ENCODE data around the gene BMPR1A. TPM values are rescaled to one million over a fixed set of nuclear protein-coding genes. Genes with fewer than 3 reads are reported as not detected.

Gene BMPR1A
- polyA plus RNA-seq, 2 of the 4 experiments (the other 2 are of a cell fraction): 25.5 to 39.0 TPM

DNA sequence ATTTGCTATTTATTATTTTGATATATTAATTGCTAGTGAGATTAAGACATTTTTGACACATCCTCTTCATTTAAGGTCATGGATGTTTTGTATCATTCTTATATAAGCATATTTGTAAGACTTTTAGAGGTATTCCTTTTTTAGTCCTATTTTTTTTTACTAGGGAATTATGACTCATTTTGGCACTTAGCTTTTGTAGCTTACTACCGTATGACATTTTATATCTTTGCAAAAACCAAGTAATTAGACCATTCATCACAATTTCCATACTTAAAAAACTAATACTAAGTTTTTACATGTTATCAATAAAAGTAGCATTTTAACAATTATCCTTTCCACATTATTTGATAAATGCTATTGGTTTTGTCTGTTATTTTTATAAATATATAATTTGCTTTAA, 41.6 kb downstream of the BMPR1A start:
- TF ChIP-seq HDAC2 (IDR thresholded peaks at IDR 0.05): no peak
- TF ChIP-seq HEYL (CRISPR knock-in tag; IDR thresholded peaks at IDR 0.05): no peak
- no peak for TF ChIP-seq EHMT2 (IDR thresholded peaks at IDR 0.05; ENCODE audit: low read depth)
- no peak for TF ChIP-seq CEBPB (IDR thresholded peaks at IDR 0.05)
- no peak for TF ChIP-seq BHLHE40 (IDR thresholded peaks at IDR 0.05; ENCODE audit: low read depth, low read length)
- TF ChIP-seq ZFP36 (IDR thresholded peaks at IDR 0.05; ENCODE audit: borderline replicate concordance, partially characterized antibody): no peak
- TF ChIP-seq, protein P1, sequence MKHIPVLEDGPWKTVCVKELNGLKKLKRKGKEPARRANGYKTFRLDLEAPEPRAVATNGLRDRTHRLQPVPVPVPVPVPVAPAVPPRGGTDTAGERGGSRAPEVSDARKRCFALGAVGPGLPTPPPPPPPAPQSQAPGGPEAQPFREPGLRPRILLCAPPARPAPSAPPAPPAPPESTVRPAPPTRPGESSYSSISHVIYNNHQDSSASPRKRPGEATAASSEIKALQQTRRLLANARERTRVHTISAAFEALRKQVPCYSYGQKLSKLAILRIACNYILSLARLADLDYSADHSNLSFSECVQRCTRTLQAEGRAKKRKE (CRISPR knock-in tag; IDR thresholded peaks at IDR 0.05; ENCODE audit: low read depth): no peak
- TF ChIP-seq, protein P2, sequence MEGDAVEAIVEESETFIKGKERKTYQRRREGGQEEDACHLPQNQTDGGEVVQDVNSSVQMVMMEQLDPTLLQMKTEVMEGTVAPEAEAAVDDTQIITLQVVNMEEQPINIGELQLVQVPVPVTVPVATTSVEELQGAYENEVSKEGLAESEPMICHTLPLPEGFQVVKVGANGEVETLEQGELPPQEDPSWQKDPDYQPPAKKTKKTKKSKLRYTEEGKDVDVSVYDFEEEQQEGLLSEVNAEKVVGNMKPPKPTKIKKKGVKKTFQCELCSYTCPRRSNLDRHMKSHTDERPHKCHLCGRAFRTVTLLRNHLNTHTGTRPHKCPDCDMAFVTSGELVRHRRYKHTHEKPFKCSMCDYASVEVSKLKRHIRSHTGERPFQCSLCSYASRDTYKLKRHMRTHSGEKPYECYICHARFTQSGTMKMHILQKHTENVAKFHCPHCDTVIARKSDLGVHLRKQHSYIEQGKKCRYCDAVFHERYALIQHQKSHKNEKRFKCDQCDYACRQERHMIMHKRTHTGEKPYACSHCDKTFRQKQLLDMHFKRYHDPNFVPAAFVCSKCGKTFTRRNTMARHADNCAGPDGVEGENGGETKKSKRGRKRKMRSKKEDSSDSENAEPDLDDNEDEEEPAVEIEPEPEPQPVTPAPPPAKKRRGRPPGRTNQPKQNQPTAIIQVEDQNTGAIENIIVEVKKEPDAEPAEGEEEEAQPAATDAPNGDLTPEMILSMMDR (IDR thresholded peaks at IDR 0.05): no peak
- TF ChIP-seq EHF (CRISPR knock-in tag; IDR thresholded peaks at IDR 0.05): no peak
- TF ChIP-seq KDM5A (IDR thresholded peaks at IDR 0.05): no peak
- TF ChIP-seq RARB (CRISPR knock-in tag; IDR thresholded peaks at IDR 0.05): no peak
- TF ChIP-seq EP300 (IDR thresholded peaks at IDR 0.05): no peak
- no peak for TF ChIP-seq SMC3 (IDR thresholded peaks at IDR 0.05)
- Histone ChIP-seq H3K4me1 (peaks cover 24% of the 10 kb centered on the region), H3K4me3 (no peak overlapping the region), H3K4me2 (no peak overlapping the region), H3K27ac (no peak overlapping the region), H3K9me3 (no peaks in the 10 kb centered on the region)
- 53% methylated on average over 1 of the region's 1 CpG for WGBS (ENCODE audit: missing lambda C conversion rate)
- DNase-seq (ENCODE audit: low read depth in 1 of 2, low spot score in 1 of 2) (no peak), ATAC-seq (no peak), FAIRE-seq (no peak)
- POLR2A ChIA-PET: interaction anchor here (1.2 kb wide), 2 partner anchors 41 to 45 kb away, joined by 3 read pairs; no protein-coding TSS in a partner anchor
- CTCF ChIA-PET: no interaction called here

DNA sequence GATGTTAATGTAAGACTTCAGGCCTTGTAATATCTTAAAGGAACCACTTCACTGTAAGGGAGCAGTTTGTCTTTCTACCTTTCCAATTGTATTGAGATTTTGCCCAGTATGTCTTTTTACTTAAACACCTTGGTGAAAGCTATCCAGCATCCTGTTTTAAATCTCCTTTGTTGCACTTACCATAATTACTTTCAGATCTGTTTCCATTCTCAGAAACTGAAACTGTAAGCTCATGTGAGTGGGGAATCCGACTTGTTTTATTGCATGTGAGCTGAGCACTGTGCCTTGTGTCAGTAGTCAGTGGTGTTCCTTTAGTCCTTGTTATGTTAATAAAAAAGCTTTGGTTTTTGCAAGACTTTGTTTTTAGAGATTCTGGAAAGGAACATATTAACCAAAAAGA, 42.2 kb downstream of the BMPR1A start:
- no peaks in the 10 kb centered on the region for H3K9me3 ChIP-seq
- no peak overlapping the region for H3K4me3 ChIP-seq
- FAIRE-seq (no peak), DNase-seq (ENCODE audit: low read depth in 1 of 2, low spot score in 1 of 2) (no peak), ATAC-seq (no peak)
- CTCF ChIA-PET: no interaction called here
- H3K4me1 ChIP-seq: peaks cover 24% of the 10 kb centered on the region
- TF ChIP-seq TP53 (CRISPR knock-in tag; IDR thresholded peaks at IDR 0.05) (no peak), MAZ (IDR thresholded peaks at IDR 0.05; ENCODE audit: borderline replicate concordance, low read depth, low read length) (no peak), MAFK (IDR thresholded peaks at IDR 0.05; ENCODE audit: partially characterized antibody) (no peak), PHF8 (IDR thresholded peaks at IDR 0.05; ENCODE audit: borderline replicate concordance, low read depth) (no peak), CHD2 (IDR thresholded peaks at IDR 0.05; ENCODE audit: low read length, partially characterized antibody) (no peak), BHLHE40 (IDR thresholded peaks at IDR 0.05; ENCODE audit: low read depth, low read length) (no peak), RFX5 (IDR thresholded peaks at IDR 0.05) (no peak), HDAC2 (IDR thresholded peaks at IDR 0.05) (no peak), FOXS1 (CRISPR knock-in tag; IDR thresholded peaks at IDR 0.05) (no peak), NPAS2 (CRISPR knock-in tag; IDR thresholded peaks at IDR 0.05; ENCODE audit: borderline replicate concordance) (no peak), GATA3 (IDR thresholded peaks at IDR 0.05; ENCODE audit: borderline replicate concordance) (no peak), HEYL (CRISPR knock-in tag; IDR thresholded peaks at IDR 0.05) (no peak), TFCP2L1 (CRISPR knock-in tag; IDR thresholded peaks at IDR 0.05) (no peak)
- TF ChIP-seq, protein P3, sequence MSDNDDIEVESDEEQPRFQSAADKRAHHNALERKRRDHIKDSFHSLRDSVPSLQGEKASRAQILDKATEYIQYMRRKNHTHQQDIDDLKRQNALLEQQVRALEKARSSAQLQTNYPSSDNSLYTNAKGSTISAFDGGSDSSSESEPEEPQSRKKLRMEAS (IDR thresholded peaks at IDR 0.05): no peak
- TF ChIP-seq, protein P4, sequence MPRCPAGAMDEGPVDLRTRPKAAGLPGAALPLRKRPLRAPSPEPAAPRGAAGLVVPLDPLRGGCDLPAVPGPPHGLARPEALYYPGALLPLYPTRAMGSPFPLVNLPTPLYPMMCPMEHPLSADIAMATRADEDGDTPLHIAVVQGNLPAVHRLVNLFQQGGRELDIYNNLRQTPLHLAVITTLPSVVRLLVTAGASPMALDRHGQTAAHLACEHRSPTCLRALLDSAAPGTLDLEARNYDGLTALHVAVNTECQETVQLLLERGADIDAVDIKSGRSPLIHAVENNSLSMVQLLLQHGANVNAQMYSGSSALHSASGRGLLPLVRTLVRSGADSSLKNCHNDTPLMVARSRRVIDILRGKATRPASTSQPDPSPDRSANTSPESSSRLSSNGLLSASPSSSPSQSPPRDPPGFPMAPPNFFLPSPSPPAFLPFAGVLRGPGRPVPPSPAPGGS (IDR thresholded peaks at IDR 0.05): no peak
- TF ChIP-seq, protein P5, sequence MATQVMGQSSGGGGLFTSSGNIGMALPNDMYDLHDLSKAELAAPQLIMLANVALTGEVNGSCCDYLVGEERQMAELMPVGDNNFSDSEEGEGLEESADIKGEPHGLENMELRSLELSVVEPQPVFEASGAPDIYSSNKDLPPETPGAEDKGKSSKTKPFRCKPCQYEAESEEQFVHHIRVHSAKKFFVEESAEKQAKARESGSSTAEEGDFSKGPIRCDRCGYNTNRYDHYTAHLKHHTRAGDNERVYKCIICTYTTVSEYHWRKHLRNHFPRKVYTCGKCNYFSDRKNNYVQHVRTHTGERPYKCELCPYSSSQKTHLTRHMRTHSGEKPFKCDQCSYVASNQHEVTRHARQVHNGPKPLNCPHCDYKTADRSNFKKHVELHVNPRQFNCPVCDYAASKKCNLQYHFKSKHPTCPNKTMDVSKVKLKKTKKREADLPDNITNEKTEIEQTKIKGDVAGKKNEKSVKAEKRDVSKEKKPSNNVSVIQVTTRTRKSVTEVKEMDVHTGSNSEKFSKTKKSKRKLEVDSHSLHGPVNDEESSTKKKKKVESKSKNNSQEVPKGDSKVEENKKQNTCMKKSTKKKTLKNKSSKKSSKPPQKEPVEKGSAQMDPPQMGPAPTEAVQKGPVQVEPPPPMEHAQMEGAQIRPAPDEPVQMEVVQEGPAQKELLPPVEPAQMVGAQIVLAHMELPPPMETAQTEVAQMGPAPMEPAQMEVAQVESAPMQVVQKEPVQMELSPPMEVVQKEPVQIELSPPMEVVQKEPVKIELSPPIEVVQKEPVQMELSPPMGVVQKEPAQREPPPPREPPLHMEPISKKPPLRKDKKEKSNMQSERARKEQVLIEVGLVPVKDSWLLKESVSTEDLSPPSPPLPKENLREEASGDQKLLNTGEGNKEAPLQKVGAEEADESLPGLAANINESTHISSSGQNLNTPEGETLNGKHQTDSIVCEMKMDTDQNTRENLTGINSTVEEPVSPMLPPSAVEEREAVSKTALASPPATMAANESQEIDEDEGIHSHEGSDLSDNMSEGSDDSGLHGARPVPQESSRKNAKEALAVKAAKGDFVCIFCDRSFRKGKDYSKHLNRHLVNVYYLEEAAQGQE (IDR thresholded peaks at IDR 0.05): no peak
- TF ChIP-seq, protein P6, sequence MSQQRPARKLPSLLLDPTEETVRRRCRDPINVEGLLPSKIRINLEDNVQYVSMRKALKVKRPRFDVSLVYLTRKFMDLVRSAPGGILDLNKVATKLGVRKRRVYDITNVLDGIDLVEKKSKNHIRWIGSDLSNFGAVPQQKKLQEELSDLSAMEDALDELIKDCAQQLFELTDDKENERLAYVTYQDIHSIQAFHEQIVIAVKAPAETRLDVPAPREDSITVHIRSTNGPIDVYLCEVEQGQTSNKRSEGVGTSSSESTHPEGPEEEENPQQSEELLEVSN (IDR thresholded peaks at IDR 0.05; ENCODE audit: borderline replicate concordance, low read depth): no peak
- POLR2A ChIA-PET: interaction anchor here (1.2 kb wide), 2 partner anchors 41 to 45 kb away, joined by 3 read pairs; no protein-coding TSS in a partner anchor
- H3K4me2 ChIP-seq: no peak overlapping the region
- 89% methylated on average over 1 of the region's 1 CpG for WGBS (ENCODE audit: missing lambda C conversion rate)
- H3K27ac ChIP-seq: no peak overlapping the region
